ENCODE measurements around the gene TMEM94.
"Not testable (repeated sequence)": the region's sequence is repeated elsewhere in the genome, so short reads cannot be mapped to it uniquely, and the experiment has no call there.

Gene TMEM94

DNA sequence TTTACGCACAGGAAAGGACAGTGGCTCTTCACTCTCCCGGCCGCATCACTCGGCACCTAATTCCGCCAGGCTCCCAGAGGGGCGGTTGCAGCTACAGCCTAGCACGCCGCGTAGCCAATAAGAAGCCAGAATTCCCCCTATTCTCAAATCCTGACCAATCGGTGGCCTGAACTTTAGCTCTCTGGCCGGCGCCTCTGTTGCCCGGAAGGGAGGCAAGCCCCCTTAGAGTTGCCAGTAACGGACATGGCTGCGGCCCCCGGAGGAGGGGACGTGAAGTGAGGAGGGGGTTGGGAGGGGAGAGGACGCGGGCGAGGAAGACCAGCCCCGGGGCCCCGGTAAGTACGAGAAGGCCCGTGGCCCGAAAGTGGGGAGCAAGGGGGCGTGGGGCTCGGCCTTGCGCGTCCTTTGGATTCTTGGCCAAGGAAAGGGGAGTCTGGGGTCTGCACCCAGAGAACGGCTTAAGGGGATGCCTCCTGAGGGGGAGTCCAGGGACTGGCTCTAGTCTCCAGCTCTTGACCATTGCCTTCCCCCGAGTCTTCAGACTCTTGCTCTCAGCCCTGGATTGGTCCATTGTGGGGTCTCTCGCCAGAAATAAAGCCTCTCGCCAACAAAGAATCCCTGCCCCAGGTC, at the start of gene TMEM94:
Gene TMEM94 (plus strand): TSS at position 219 of the 630 bp plus-strand sequence. CDS start 15,271 bp downstream, outside the sequence.
- DNase-seq = peak; percentile 83

DNA sequence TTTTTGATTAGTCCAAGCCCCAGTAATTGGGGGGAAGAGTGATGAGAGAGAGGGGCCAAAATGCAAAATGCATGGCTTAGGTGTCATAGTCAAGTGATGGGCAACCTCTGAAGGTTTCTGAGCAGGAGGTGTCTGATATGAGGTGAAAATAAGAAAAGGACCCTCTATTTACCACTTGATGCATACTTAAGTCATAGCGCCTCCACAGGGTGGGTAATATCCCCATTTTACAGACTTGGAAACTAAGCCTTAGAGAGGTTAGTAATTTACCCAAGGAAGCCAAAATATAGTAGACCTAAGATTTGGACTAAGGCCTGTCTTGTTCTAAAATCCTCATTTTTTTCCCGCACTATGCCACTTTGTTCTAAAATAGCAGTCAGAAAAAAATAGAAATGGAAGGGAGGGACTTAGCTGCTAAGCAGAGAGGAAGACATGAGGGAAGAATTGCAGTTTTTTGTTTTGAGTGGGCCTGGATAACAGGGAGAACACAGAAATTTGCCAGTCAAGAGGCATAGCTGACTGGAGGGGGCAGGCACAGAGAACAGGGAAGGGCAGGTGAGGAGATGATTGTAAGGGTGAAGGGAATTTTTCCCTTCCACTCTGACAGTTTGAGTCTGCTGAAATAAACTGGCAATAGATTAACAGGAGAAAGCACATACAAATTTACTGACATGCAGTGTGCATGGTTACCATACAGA, 48.6 kb upstream of the TMEM94 start:
- DNase-seq = no peak

DNA sequence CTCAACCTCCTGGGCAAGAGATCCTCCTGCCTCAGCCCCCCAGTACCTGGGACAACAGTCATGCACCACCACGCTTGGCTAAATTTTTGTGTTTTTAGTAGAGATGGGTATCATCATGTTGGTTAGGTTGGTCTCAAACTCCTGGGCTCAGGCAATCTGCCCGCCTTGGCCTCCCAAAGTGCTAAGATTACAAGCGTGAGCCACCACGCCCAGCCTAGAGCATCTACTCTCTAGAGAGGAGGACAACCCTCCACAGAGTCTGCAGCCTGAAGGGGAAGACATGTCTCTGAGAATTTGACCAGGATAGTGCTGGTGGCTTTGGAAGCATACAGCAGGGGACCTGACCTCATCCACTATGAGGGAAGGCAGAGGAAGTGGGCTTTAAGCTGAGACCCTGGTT, 46.3 kb upstream of the TMEM94 start:
- DNase-seq = no peak

DNA sequence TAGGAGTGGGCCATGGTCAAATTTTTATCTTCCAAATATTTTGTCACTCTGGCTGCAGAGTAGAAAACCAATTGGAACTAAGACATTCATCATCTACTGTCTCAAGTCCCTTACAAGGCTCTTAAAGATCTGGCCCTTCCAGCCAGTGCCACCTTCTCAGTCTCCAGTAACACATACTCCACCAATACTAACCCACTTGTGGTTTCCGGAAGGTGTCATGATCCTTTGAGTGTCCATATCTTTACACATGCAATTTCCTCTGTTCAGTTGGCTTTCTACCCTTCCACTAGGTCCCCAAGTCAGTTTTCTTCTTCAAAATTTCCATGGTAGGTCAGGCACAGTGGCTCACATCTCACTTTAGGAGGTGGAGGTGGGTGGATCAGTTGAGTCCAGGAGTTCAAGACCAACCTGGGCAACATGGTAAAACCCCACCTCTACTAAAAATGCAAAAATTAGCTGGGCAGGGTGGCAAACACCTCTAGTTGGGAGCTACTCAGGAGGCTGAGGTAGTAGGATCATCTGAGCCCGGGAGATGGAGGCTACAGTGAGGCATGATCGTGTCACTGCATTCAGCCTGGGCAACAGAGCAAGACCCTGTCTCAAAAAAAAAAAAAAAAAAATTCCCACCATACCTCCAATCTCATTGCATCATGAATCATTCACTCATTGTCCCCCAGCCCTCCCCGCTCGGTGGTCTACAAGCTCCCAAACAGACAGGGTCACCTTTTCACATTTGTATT, 44.9 kb upstream of the TMEM94 start:
- DNase-seq = no peak

DNA sequence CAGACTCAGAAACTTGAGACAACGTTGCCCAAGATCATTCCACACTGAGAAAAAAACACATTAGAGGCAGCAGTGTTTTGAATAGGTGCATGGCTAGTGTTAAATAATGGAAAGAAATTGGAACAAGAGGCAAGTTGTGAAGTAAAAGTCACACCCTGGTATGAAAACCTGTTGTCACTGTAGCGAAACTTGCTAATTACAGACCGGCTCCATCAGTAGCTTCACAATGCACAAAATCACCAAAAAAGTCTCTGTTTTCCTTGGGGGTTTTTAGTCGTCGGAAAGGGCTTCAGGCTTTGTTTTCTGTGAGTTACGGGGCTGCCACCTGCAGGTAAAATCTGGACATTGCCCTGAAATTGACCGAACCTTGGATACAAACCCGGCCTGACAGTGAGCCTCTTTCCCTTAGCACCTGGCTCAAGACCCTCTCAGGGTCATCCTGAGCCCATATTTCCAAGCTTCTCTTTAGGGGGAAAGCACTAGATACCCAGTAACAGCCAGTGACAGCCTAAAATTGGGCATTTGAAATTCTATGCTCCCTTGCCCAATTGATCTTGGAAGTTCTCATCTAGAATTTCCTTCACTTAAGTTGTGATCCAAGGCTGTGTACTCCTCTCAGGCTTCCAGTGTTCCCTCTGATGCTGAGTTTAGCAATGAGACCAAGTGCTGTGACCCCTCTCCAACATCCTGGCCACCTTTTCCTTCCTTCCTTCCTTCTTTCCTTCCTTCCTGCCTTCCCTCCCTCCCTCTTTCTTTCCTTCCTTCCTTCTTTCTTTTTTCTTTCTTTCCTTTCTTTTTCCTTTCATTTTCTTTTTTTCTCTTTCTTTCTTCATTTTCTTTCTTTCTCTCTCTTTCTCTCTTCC, 43.7 kb upstream of the TMEM94 start:
- DNase-seq = peak; percentile 67

DNA sequence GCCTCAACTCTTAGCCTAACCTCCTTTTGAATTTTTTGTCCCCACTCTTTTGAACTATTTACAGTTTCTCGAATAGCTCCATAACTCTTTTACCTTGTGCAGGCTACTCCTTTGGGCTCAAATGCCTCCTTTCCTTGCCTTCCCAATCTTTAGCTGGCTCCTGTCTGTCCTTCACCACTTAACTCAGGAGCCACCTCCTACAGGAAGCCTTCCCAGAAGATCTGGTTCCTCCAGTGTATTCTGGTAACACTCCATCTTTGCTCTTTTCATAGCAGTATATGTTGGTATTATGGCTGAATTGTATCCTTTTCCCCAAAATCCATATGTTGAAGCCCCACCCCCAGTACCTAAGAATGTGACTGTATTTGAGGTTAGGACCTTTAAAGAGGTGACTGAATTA, 41.9 kb upstream of the TMEM94 start:
- no peak for DNase-seq

DNA sequence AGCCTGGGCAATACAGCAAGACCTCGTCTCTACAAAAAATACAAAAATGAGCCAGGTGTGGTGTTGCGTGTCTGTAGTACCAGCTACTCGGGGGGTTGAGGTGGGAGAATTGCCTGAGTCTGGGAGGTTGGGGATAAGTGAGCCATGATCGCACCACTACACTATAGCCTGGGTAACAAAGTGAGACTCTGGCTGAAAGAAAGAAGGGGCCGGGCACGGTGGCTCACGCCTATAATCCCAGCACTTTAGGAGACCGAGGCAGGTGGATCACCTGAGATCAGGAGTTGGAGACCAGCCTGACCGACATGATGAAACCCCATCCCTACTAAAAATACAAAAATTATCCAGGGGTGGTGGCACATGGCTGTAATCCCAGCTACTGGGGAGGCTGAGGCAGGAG, 40.4 kb upstream of the TMEM94 start:
- no peak for DNase-seq

DNA sequence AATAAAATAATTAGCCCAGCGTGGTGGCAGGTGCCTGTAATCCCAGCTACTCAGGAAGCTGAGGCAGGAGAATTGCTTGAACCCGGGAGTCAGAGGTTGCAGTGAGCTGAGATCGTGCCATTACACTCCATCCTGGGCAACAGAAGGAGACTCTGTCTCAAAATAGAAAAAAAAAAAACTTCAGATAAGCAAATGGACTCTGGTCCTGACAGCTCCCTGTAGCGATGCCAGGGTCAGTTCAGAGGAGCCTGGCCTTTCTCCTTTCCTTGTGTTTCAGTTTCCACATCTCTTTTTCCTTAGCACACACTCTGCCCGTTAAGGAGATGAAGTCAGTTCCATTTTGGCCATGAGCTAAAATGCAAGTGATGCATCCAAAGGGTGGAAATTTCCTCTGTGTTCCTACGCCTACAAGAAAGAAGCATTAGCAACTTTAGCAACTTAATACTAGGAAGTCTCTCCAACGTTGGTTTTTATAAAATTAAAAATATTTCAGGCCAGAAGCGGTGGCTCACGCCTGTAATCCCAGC, 39.3 kb upstream of the TMEM94 start:
- no peak for DNase-seq

DNA sequence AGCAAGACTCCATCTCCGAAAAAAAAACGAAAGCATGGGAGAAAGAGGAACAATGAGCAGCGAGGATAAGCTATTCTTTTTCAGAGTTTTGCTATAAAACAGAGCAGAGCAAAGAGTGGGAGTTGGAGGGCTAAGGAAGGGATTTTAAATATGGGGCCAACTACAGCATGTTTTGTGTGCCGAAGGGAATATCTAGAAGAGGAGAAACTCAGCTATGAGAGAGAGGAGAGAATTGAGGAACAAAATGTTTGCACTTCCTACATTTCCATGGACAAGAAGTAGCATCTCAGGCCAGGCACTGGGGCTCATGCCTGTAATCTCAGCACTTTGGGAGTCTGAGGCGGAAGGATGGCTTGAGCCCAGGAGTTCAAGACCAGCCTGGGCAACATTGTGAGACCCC, 37.9 kb upstream of the TMEM94 start:
- no peak for DNase-seq

DNA sequence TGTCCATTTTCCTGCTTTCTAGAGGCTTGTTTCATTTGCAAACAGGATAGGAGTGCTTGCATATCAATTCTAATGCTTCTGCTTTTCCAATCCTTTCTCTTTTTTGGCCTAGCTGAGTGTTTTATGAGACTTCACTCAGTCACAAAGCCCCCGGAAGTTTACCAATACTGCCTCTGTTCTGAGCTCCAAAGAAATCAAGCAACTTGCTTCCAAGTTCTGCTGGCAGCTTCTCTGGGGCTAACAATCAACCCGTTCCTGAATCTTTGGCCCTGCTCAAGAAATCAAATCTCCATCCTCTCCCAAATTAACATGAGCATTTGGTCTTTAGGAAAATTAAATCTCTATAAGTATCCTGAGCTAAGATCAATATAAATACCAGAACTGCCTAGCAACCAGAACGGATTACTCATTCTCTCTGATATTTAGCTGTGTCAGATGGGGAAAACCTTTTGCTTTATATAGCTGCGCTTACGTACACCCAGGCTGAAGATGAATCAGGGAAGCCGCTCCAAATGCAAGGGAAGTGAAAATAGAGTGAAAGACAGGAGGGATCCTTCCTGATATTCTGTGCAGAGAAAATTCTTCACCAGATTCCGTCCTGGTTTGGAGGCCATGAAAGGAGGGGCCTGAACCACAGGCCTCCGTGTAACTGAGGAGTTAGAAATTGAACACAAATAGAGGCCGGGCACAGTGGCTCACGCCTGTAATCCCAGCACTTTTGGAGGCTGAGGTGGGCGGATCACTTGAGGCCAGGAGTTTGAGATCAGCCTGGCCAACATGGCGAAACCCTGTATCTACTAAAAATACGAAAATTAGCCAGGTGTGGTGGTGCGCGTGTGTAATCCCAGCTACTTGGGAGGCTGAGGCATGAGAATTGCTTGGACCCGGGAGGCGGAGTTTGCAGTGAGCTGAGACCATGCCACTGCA, 27.6 kb upstream of the TMEM94 start:
- no peak for DNase-seq

DNA sequence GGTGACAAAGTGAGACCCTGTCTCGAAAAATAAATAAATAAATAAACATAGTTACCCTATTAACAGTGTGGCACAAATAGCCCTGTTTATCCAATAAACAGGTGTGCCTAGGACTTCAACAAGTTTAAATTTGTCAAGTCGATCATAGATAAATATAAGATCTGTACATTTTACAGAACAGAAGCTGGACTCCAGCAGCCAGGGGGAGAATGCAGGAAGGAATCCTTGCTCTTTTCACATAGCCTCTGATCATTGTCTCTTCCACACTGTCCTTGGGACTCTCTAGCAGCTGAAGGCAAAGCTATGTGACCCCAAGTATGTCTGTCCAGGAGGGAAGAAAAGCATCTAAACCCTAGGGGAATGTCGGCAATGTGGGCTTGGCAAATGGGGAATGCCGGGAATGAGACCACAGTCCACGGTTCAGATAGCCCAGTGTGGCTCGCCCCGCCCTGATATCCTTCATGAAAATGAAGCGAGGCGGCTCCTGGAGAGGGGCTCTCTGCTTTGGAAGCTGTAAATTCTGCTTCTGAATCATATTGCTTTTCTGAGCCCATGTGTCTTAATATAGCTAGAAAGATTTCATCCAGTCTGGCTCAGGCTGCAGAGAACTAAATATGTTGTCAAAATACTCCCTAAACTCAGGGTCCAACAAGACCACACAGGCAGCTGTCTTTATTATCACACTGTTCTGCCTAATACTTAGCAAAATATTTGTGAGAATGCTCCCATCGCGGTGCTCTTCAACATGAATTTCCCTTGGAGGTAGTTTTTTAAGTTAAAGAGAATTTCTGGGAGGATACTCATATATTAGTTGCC, 26.1 kb upstream of the TMEM94 start:
- no peak for DNase-seq

DNA sequence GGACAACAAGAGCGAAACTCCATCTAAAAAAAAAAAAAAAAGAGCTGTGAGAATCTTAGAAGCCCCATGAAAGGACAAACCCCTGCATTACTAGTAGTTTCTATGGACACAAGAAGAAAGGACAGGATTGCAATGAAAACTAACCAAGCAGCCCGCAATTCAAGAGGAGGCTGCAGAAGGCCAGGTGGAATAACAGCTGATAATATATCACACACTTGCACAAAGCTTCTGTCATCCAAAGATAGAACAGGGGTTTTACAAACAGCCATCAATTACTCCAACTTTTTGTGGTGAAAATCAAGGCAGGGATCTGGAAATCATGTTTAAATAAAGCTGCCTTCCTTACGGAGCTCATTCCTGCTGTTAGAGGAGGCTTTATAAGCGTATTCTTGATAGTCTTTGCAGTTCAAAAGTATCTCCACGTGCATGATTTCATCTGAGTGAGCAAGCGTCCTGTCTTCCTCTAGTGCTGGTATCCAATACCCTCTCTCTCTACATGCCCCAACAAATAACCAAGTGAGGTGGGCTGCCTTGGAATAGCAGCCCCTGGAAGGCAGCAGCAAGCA, 23.1 kb upstream of the TMEM94 start:
- no peak for DNase-seq

DNA sequence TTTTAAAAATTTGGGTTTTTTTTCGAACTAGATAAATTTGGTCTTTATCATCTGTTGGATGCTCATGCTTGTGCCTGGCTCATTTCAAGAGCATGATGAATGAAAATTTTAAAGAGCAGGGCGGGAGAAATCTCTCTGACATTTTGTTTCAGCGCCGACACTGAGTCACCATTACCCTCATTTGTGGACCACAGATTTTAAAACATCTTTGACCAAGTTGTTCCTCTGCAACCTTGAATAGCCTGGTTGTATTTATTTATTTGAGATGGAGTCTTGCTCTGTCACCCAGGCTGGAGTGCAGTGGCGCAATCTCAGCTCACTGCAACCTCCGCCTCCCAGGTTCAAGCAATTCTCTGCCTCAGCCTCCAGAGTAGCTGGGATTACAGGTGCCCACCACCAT, 22.0 kb upstream of the TMEM94 start:
- DNase-seq = not testable (repeated sequence)

DNA sequence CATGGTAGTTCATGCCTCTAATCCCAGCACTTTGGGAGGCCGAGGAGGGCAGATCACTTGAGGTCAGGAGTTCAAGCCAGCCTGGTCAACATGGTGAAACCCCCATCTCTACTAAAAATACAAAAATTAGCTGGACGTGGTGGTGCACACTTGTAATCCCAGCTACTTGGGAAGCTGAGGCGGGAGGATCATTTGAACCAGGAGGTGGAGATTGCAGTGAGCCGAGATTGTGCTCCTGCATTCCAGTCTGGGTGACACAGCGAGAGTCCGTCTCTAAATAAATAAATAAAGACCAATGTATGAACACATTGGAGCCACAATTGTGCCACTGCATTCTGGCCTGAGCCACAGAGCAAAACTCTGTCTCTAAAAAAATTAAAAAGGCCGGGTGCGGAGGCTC, 19.0 kb upstream of the TMEM94 start:
- not testable (repeated sequence) for DNase-seq

DNA sequence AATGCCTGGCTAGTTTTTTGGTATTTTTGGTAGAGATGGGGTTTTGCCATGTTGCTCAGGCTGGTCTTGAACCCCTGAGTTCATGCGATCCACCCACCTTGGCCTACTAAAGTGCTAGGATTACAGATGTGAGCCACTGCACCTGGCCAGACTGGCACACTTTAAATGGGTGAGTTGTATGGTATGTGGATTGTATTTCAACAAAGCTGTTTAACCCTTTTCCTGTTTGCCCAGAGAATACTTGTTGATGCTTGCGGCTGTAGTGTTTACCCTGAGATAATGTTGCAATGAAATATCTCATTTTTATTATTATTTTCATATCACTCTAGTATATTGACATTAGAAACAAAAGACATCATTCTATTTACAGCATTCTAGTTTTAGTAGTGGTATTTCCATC, 17.1 kb upstream of the TMEM94 start:
- DNase-seq = no peak

DNA sequence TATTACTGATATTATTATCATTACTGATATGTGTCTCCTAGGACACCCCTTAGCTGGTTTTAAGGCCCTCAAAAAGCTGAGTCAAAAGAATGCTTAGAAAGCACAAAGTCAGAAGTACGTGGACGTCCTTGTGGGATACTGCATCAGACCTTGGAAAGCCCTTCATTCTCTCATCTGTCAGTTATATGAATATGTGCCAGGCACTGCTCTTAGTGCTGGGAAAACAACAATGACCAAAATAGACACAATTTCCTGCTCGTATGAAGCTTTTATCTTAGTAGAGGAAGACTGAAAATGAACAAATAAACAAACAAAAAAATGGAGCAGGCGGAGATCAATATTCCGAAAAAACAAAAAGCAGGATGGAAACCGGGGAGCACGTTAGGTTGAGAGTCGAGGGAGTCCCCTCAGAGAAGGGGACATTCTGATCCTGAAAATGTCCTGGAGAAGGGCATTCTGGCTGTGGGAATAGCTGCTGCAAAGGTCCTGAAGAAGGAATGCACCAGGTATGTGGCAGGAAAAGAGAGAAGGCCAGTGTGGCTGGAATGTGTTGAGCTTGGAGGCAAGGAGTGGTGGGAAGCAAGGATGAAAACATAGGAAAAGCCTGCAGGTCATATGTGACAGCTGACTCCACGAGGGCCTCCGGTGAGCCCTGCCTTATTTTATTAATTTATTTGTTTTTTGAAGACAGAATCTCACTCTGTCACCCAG, 15.5 kb upstream of the TMEM94 start:
- no peak for DNase-seq

DNA sequence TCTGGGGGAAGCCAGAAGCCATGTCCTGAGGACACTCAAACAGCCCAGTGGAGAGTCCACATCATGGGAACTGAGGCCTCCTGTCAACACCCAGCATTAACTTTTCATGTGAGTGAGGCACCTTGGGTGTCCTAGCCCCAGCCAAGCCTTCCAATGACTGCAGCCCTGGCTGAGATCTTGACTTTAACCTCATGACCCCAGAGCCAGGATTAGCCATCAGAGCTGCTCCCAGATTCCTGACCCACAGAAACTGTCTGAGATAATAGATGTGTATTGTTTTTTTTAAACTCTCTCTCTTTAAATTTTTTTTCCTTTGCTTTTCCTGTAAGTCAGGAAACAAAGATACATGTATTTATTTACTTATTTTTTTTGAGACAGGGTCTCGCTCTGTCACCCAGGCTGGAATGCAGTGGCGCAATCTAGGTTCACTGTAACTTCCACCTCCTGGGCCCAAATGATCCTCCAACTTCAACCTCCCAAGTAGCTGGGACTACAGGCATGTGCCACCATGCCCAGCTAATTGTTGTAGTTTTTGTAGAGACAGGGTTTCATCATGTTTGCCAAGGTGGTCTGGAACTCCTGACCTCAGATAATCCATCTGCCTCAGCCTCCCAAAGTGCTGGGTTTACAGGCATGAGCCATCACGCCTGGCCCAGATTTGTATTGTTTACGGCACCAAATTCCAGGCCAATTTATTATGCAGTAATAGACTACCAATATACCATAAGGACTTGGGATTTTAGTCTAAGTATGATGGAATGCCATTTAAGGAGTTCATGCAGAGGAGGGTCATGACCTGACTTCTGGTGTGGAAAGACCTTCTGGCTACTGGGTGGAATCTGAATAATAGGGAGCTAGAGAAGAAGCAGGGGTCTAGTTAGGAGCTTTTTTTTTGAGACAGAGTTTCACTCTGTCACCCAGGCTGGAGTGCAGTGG, 14.0 kb upstream of the TMEM94 start:
- DNase-seq = no peak

DNA sequence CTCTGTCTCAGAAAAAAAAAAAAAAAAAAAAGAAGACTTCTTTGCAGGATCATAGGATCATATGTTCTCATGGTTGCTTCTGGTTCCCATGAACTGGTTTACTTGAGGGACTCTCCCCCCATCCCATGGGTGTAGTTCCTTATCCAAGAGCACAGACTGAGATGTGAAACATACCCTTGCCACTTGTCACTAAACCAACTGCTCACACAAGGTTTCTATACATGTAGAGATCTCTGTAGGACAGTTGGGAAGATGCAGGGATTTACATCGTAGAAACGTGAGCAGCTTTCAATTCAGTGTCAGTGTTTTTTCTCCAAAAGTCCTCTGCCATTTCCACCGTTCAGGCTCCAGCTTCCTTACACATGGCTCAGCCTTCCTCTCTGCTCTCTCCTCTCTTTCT, 11.1 kb upstream of the TMEM94 start:
- DNase-seq = no peak

DNA sequence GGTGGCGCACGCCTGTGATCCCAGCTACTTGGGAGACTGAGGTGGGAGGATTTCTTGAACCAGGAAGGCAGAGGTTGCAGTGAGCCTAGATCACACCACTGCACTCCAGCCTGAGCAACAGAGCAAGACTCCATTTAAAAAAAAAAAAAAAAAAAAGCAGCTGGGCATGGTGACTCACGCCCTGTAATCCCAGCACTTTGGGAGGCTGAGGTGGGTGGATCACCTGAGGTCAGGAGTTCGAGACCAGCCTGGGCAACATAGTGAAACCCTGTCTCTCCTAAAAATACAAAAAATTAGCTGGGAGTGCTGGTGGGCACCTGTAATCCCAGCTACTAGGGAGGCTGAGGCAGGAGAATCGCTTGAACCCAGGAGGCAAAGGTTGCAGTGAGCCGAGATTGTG, 10.5 kb upstream of the TMEM94 start:
- DNase-seq = not testable (repeated sequence)

Measured in stimulated activated CD4-positive, alpha-beta T cell treated with anti-CD3 and anti-CD28 coated beads, Interleukin-4, amount 100 ng/mL, for 1 hour (primary cell).